OCI-LY7 (cell line): ENCODE measurements around the gene C11orf24.

Experiments used
- EZH2phosphoT487 ChIP-seq: fragments of 200-600 bp; sonication (generic); IDR thresholded peaks from 2 replicates; pipeline ENCODE4 v1.6.1; 2018; ENCODE audit warnings: low read depth, borderline replicate concordance, mild to moderate bottlenecking, mixed run types, antibody characterized with exemption, low read length, moderate library complexity, mixed read lengths
- TF ChIP-seq, protein P1 (sequence below): fragments of 200-600 bp; sonication (generic); conservative IDR thresholded peaks from 2 replicates; pipeline ENCODE4 v1.5.1; 2014; ENCODE audit warnings: mild to moderate bottlenecking, antibody characterized with exemption, low read length, moderate library complexity, mixed read lengths

DNA sequence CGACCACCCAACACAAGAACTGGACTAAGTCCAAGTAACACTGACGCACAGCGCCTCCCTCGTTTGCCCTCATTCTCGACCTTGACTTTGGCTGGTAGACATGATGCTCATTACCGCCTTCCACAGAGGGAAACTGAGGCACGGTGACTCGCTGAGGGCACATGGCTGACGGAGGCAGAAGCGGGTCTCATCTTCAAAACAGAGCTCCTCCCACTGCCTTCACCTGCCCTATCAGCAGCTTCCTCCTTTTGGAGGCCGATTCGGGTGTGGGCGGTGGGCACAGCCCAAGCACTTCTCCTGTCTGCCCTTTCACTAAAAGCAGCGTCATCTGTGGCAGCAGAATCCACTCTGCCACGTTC lies 56.7 kb downstream of the C11orf24 start:
- TF ChIP-seq, protein P1, sequence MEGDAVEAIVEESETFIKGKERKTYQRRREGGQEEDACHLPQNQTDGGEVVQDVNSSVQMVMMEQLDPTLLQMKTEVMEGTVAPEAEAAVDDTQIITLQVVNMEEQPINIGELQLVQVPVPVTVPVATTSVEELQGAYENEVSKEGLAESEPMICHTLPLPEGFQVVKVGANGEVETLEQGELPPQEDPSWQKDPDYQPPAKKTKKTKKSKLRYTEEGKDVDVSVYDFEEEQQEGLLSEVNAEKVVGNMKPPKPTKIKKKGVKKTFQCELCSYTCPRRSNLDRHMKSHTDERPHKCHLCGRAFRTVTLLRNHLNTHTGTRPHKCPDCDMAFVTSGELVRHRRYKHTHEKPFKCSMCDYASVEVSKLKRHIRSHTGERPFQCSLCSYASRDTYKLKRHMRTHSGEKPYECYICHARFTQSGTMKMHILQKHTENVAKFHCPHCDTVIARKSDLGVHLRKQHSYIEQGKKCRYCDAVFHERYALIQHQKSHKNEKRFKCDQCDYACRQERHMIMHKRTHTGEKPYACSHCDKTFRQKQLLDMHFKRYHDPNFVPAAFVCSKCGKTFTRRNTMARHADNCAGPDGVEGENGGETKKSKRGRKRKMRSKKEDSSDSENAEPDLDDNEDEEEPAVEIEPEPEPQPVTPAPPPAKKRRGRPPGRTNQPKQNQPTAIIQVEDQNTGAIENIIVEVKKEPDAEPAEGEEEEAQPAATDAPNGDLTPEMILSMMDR, result no peak
- no peak for TF ChIP-seq EZH2phosphoT487
